Ishikawa (cell line): Measurements from ENCODE around the gene STC2.
A peak's percentile ranks its signal among the peaks of the same experiment; 100 is the strongest.

Experiments used
- CEBPB ChIP-seq: IDR thresholded peaks from 2 replicates; pipeline ENCODE4 v1.6.1; 2012
- CREB1 ChIP-seq: IDR thresholded peaks from 2 replicates; pipeline ENCODE4 v1.6.1; 2012; ENCODE audit warnings: low read depth
- EGR1 ChIP-seq: IDR thresholded peaks from 2 replicates; pipeline ENCODE4 v1.6.1; 2012
- EP300 ChIP-seq: IDR thresholded peaks from 2 replicates; pipeline ENCODE4 v1.6.1; 2012; ENCODE audit warnings: borderline replicate concordance
- FOXM1 ChIP-seq: IDR thresholded peaks from 2 replicates; pipeline ENCODE4 v1.6.1; 2012; ENCODE audit warnings: low read depth, borderline replicate concordance
- MAX ChIP-seq: IDR thresholded peaks from 2 replicates; pipeline ENCODE4 v1.6.1; 2012
- RAD21 ChIP-seq: IDR thresholded peaks from 2 replicates; pipeline ENCODE4 v1.6.1; 2012; ENCODE audit warnings: low read depth
- REST ChIP-seq: IDR thresholded peaks from 2 replicates; pipeline ENCODE4 v1.6.1; 2012; ENCODE audit warnings: low read depth, mild to moderate bottlenecking
- TAF1 ChIP-seq: IDR thresholded peaks from 2 replicates; pipeline ENCODE4 v1.6.1; 2012; ENCODE audit warnings: low read depth, mild to moderate bottlenecking
- TCF12 ChIP-seq: IDR thresholded peaks from 2 replicates; pipeline ENCODE4 v1.6.1; 2012; ENCODE audit warnings: low read depth
- TEAD4 ChIP-seq: IDR thresholded peaks from 2 replicates; pipeline ENCODE4 v1.6.1; 2012
- USF1 ChIP-seq: IDR thresholded peaks from 2 replicates; pipeline ENCODE4 v1.6.1; 2012
- YY1 ChIP-seq: IDR thresholded peaks from 2 replicates; pipeline ENCODE4 v1.6.1; 2012; ENCODE audit warnings: low read depth
- ZBTB7A ChIP-seq: IDR thresholded peaks from 2 replicates; pipeline ENCODE4 v1.6.1; 2012; ENCODE audit warnings: low read depth

Gene STC2

GRCh38 chr5:173297813-173298212, 30.4 kb downstream of the STC2 start:
- TF ChIP-seq YY1 (no peak), EGR1 (no peak), MAX (no peak), TAF1 (no peak), CEBPB (no peak), REST (no peak), CREB1 (no peak), USF1 (no peak)

GRCh38 chr5:173296737-173297676, 31.2 kb downstream of the STC2 start:
- TF ChIP-seq FOXM1 (no peak), USF1 (no peak), CREB1 (no peak), TAF1 (no peak), CEBPB (no peak), TEAD4 (no peak), EP300 (no peak), MAX (no peak), TCF12 (no peak)

GRCh38 chr5:173295796-173296195, 32.4 kb downstream of the STC2 start:
- TF ChIP-seq CREB1, result no peak
- no peak for TF ChIP-seq REST
- no peak for TF ChIP-seq USF1
- TF ChIP-seq RAD21, result no peak
- no peak for TF ChIP-seq TEAD4
- no peak for TF ChIP-seq FOXM1

GRCh38 chr5:173294673-173295320, 33.4 kb downstream of the STC2 start:
- TF ChIP-seq EP300, result no peak
- no peak for TF ChIP-seq MAX
- no peak for TF ChIP-seq YY1
- no peak for TF ChIP-seq ZBTB7A
- TF ChIP-seq TCF12, result no peak

GRCh38 chr5:173293817-173294672, 34.2 kb downstream of the STC2 start:
- TF ChIP-seq YY1, result no peak
- TF ChIP-seq FOXM1, result no peak
- peak; percentile 18; the same call in 1 of the 2 replicates for TF ChIP-seq MAX
- TF ChIP-seq EP300, result no peak
- TF ChIP-seq RAD21, result peak; percentile 99
- no peak for TF ChIP-seq USF1
